Measurements from ENCODE around the gene FAM3C.
A peak's percentile ranks its signal among the peaks of the same experiment; 100 is the strongest.
"Not testable (repeated sequence)": the region's sequence is repeated elsewhere in the genome, so short reads cannot be mapped to it uniquely, and the experiment has no call there.

FAM3C gene

GRCh38 chr7:121395961-121396757 lies at the start of gene FAM3C:
FAM3C (minus strand) TSS chr7:121396308; CDS start chr7:121382969, 13,339 bp downstream.
- Mint-ChIP-seq H3K36me3 (peaks cover 6% of the 10 kb centered on the region), H3K4me3 (peak within 1 kb of the TSS; percentile 90), H3K27ac (peak within 1 kb of the TSS; percentile 94), H3K9me3 (no peaks in the 10 kb centered on the region), H3K4me1 (peaks cover 38% of the 10 kb centered on the region), H3K27me3 (no peaks in the 10 kb centered on the region)

GRCh38 chr7:121442845-121443244 lies 46.7 kb upstream of the FAM3C start:
- H3K36me3 Mint-ChIP-seq = peaks cover 1% of the 10 kb centered on the region
- H3K4me1 Mint-ChIP-seq = peaks cover 41% of the 10 kb centered on the region
- H3K27me3 Mint-ChIP-seq = no peaks in the 10 kb centered on the region
- H3K4me3 Mint-ChIP-seq = no peak overlapping the region
- H3K27ac Mint-ChIP-seq = no peak overlapping the region
- peaks cover 6% of the 10 kb centered on the region for H3K9me3 Mint-ChIP-seq

GRCh38 chr7:121440857-121441503 lies 44.9 kb upstream of the FAM3C start:
- peaks cover 48% of the 10 kb centered on the region for H3K4me1 Mint-ChIP-seq

GRCh38 chr7:121438043-121438955 lies 42.2 kb upstream of the FAM3C start:
- Mint-ChIP-seq H3K27ac (peak overlapping the region; percentile 76), H3K4me3 (peak overlapping the region; percentile 72), H3K4me1 (peaks cover 48% of the 10 kb centered on the region)
- not testable (repeated sequence) for H3K36me3 Mint-ChIP-seq, H3K27me3 Mint-ChIP-seq, H3K9me3 Mint-ChIP-seq

More at GRCh38 chr7:121440857-121441503, 44.9 kb upstream of the FAM3C start:
- peak overlapping the region; percentile 23 for H3K4me3 Mint-ChIP-seq
- H3K9me3 Mint-ChIP-seq = peaks cover 6% of the 10 kb centered on the region
- no peaks in the 10 kb centered on the region for H3K27me3 Mint-ChIP-seq
- peak overlapping the region; percentile 42 for H3K27ac Mint-ChIP-seq
- H3K36me3 Mint-ChIP-seq = peaks cover 1% of the 10 kb centered on the region

GRCh38 chr7:121437470-121437869 lies 41.4 kb upstream of the FAM3C start:
- Mint-ChIP-seq H3K27ac (no peak overlapping the region), H3K9me3 (peaks cover 6% of the 10 kb centered on the region), H3K27me3 (no peaks in the 10 kb centered on the region), H3K4me3 (no peak overlapping the region), H3K4me1 (peaks cover 45% of the 10 kb centered on the region), H3K36me3 (peaks cover 1% of the 10 kb centered on the region)

GRCh38 chr7:121436688-121437087 lies 40.6 kb upstream of the FAM3C start:
- no peak overlapping the region for H3K27ac Mint-ChIP-seq
- no peak overlapping the region for H3K4me3 Mint-ChIP-seq
- peaks cover 6% of the 10 kb centered on the region for H3K9me3 Mint-ChIP-seq
- H3K27me3 Mint-ChIP-seq = no peaks in the 10 kb centered on the region
- peaks cover 1% of the 10 kb centered on the region for H3K36me3 Mint-ChIP-seq
- H3K4me1 Mint-ChIP-seq = peaks cover 44% of the 10 kb centered on the region

- Mint-ChIP-seq H3K4me3 (no peak overlapping the region), H3K36me3 (peaks cover 1% of the 10 kb centered on the region), H3K4me1 (peaks cover 39% of the 10 kb centered on the region), H3K9me3 (peaks cover 1% of the 10 kb centered on the region), H3K27me3 (no peaks in the 10 kb centered on the region), H3K27ac (no peak overlapping the region)
Measured at GRCh38 chr7:121436136-121436535, 40.0 kb upstream of the FAM3C start.

GRCh38 chr7:121433775-121434174 lies 37.7 kb upstream of the FAM3C start:
- Mint-ChIP-seq H3K27ac (no peak overlapping the region), H3K9me3 (no peaks in the 10 kb centered on the region), H3K4me3 (no peak overlapping the region), H3K4me1 (peaks cover 22% of the 10 kb centered on the region), H3K36me3 (peaks cover 1% of the 10 kb centered on the region), H3K27me3 (no peaks in the 10 kb centered on the region)

GRCh38 chr7:121432486-121432885 lies 36.4 kb upstream of the FAM3C start:
- not testable (repeated sequence) for H3K27ac Mint-ChIP-seq, H3K36me3 Mint-ChIP-seq, H3K4me1 Mint-ChIP-seq, H3K4me3 Mint-ChIP-seq, H3K27me3 Mint-ChIP-seq, H3K9me3 Mint-ChIP-seq

GRCh38 chr7:121431996-121432395 lies 35.9 kb upstream of the FAM3C start:
- no peaks in the 10 kb centered on the region for H3K27me3 Mint-ChIP-seq
- H3K9me3 Mint-ChIP-seq = no peaks in the 10 kb centered on the region
- no peak overlapping the region for H3K4me3 Mint-ChIP-seq
- H3K36me3 Mint-ChIP-seq = peaks cover 1% of the 10 kb centered on the region
- peaks cover 5% of the 10 kb centered on the region for H3K4me1 Mint-ChIP-seq
- H3K27ac Mint-ChIP-seq = no peak overlapping the region

GRCh38 chr7:121431389-121431995 lies 35.4 kb upstream of the FAM3C start:
- H3K27ac Mint-ChIP-seq = no peak overlapping the region
- H3K4me1 Mint-ChIP-seq = peaks cover 5% of the 10 kb centered on the region
- H3K27me3 Mint-ChIP-seq = no peaks in the 10 kb centered on the region
- H3K4me3 Mint-ChIP-seq = no peak overlapping the region
- H3K36me3 Mint-ChIP-seq = peaks cover 1% of the 10 kb centered on the region
- H3K9me3 Mint-ChIP-seq = no peaks in the 10 kb centered on the region

GRCh38 chr7:121430558-121430957 lies 34.5 kb upstream of the FAM3C start:
- peaks cover 5% of the 10 kb centered on the region for H3K4me1 Mint-ChIP-seq
- no peak overlapping the region for H3K4me3 Mint-ChIP-seq
- no peaks in the 10 kb centered on the region for H3K27me3 Mint-ChIP-seq
- no peak overlapping the region for H3K27ac Mint-ChIP-seq
- H3K36me3 Mint-ChIP-seq = peaks cover 1% of the 10 kb centered on the region
- no peaks in the 10 kb centered on the region for H3K9me3 Mint-ChIP-seq

GRCh38 chr7:121429798-121430197 lies 33.7 kb upstream of the FAM3C start:
- Mint-ChIP-seq H3K4me1 (peaks cover 5% of the 10 kb centered on the region), H3K4me3 (no peak overlapping the region), H3K36me3 (peaks cover 1% of the 10 kb centered on the region), H3K9me3 (no peaks in the 10 kb centered on the region), H3K27ac (no peak overlapping the region), H3K27me3 (no peaks in the 10 kb centered on the region)

- Mint-ChIP-seq H3K4me3 (no peak overlapping the region), H3K27me3 (no peaks in the 10 kb centered on the region), H3K36me3 (peaks cover 1% of the 10 kb centered on the region), H3K4me1 (peaks cover 5% of the 10 kb centered on the region), H3K9me3 (no peaks in the 10 kb centered on the region), H3K27ac (no peak overlapping the region)
Measured at GRCh38 chr7:121428855-121429489, 32.9 kb upstream of the FAM3C start.

- not testable (repeated sequence) for H3K4me3 Mint-ChIP-seq, H3K27me3 Mint-ChIP-seq, H3K4me1 Mint-ChIP-seq, H3K36me3 Mint-ChIP-seq, H3K27ac Mint-ChIP-seq, H3K9me3 Mint-ChIP-seq
Measured at GRCh38 chr7:121421743-121422142, 25.6 kb upstream of the FAM3C start.

Data from activated naive CD4-positive, alpha-beta T cell treated with anti-CD3 and anti-CD28 coated beads, Interleukin-2, amount 50 U/mL, for 24 hours (primary cell).